Colon (tissue), 2 donors: ENCODE results near the gene NEO1.
"Not testable (repeated sequence)": the region's sequence is repeated elsewhere in the genome, so short reads cannot be mapped to it uniquely, and the experiment has no call there.

Experiments
- FAIRE-seq: peaks from 2 replicates; lab custom pipeline; 2012; peaks lifted over from hg19 to GRCh38; lab: Jason Lieb, UNC
- donor health status: control.
- donor health status: control.

NEO1 gene

DNA sequence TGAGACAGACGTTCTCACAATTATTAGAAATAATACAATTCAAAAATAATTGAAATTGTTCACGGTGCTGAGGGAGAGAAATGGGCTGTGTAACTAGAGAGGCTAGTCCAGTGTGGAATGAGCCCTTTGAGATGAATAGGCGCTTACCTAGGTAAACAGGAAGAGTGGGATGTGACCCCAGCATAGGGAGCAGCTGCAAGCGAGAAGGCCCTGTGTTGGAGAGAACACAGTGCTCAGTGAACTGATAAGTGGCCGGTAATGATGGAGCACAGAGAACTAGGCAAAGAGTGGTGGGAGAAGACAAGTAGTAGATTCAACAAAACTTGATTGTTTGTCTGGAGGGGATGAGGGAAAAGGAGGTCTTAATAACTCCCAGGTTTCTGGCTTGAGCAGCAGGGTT is 212.6 kb downstream of the NEO1 start:
- FAIRE-seq, result no peak

DNA sequence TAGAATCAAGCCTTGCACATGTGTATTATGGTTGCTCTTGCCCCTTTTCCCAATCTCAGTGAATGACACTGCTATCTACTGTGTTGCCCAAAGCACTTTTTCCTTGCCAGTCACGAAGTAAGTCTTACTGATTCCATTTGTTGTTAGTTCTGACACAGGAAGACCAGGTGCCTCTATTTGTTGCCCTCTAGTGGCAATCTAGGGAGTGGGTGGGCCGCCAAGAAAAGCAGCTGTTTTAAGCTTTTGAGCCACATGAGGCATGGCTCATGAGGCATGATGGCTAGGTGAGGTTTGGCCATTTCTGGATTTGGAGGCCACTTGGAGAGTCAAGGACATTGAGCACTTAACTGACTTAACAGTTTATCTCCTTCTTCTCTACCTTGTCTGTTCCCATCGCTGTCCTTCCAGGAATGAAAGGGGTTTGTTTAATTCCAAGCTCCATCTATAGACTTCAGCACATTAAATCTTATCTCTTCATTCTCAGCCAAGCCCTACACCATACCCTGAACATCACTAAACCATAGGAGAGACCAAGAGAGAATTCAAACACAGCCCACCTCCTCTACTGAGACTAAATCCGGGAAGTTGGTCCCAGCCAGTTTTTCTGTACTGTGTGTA is 213.4 kb downstream of the NEO1 start:
- FAIRE-seq, result no peak

DNA sequence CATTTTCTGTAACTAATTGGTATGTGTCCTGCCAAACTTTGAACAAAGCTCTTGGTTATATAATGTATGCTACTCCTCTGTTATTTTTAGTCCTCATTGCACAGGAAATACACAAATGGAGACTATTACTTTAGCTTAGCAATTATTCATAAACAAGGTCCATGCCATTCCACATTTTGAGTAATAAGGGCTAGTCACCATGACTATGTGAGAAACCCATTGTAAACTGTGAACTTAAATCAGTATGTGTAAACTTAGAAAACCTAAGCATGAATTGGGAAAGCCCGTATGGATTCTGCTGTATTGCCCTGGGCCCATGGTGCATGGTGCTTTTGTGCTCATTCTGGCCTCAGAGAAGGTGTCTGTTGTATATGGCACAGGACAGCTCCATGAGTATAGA is 216.2 kb downstream of the NEO1 start:
- no peak for FAIRE-seq

- no peak for FAIRE-seq
Observed at GRCh38 chr15:73270366-73271097, 218.3 kb downstream of the NEO1 start.

GRCh38 chr15:73273181-73274002 is 221.1 kb downstream of the NEO1 start:
- no peak for FAIRE-seq

DNA sequence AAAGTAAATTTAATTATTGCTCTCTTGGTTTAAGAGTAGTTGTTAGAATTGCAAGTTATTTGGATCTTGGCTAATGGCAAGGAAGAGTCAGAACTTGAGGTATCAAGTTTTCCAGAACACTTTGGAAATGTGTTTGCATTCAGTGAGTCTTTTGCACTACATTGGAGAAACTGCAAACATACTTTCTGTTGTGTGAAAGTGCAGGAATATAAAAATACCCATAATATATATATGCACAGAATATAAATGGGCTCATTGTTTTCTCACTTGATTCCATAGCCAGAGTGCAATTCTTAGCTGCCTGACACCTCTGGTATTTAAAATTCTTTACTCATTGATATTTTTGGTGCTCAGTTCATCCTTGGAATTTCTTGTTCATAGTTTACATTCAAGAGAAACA is 223.6 kb downstream of the NEO1 start:
- FAIRE-seq, result no peak

GRCh38 chr15:73282567-73283365 is 230.5 kb downstream of the NEO1 start:
- FAIRE-seq, result no peak

DNA sequence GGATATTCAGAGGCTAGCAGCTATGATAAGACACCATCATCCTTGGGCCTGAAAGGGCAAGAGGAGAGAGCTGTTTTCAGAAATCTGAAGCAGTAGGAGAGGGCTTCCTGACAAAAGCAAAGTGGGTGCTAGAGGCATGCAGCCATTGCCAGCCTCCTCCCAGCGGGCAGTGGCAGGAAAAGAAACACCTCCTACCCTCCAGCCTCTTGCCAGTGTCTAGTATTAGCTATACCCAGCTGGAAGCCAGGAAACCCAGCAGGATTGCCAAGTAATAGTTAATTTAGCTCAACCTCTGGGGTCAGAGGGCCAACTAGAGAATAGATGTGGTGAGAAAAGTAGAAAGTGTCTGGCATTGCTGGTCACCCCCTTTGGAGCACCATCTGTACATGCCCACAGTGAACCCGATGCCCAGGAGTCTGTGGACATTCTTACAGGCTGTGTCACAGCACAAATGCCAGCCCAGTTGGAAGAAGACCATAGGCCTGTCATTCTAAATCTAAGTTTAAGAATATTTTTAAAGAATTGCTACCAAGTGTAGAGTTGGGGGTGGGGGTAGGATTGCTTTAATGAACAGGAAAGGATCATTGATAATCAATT is 231.2 kb downstream of the NEO1 start:
- FAIRE-seq, result no peak

DNA sequence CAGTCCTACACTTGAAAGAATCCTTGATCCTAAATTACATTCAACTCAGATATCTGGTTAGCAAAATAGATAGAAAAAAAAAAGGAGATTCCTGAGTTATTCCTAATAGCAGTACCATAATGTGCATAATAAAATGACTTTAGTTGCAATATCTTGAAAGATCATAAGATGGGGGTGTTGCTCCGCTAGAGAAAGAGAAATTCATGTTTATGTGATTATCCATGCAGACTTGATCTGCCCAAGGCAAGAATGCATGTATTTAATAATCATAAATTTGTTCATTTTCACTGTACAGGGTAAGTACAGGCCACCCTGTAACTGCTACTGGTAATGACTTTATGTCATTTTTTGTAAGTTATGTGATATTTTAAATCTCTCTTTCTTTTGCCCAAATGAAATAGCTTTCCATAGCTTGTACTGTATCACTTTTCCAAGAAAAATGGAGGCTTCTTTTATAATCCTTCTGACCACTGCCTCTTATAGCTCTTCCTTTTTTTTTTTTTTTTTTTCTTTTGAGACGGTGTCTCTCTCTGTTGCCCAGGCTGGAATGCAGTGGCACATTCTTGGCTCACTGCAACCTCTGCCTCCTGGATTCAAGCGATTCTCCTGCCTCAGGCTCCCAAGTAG is 231.9 kb downstream of the NEO1 start:
- FAIRE-seq, result no peak

DNA sequence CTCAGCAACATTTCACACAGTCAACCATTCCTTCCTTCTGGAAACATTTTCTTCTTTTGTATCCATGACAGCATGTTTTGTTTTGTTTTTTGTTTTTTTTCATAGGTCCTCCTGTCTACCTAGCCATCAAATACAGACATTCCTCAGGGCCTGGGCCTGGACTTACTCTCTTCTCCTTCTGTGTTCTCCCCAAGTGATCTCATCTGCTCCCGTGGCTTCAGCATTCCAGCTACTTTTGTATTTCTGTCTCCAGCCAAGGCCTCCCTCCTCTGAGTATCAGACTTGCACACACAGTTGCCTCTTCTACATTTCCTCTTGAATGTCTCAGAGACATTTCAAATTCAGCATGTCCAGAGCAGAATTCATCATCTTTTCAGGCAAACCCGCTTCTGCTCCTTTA is 234.0 kb downstream of the NEO1 start:
- FAIRE-seq, result no peak

GRCh38 chr15:73287019-73287418 is 234.8 kb downstream of the NEO1 start:
- no peak for FAIRE-seq

DNA sequence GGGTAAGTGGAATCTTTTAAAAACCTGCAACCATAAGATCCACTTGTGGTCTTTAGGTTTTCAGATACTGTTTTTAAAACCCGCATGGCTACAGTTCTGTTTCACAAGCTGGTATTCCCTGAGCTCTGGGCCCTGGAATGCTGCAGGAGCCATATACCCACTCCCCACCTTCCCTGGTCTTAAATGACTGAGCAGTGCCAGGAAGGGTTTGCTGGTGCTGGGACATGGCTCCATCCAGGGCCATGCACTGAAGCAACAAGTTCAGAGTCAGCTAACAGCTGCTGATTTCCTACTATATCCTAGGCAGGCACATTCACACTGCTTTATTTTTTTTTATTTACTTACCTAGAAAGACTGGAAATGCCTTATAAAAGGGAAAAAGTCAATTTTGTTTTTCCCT is 239.2 kb downstream of the NEO1 start:
- FAIRE-seq, result no peak

GRCh38 chr15:73293773-73294172 is 241.5 kb downstream of the NEO1 start:
- no peak for FAIRE-seq

DNA sequence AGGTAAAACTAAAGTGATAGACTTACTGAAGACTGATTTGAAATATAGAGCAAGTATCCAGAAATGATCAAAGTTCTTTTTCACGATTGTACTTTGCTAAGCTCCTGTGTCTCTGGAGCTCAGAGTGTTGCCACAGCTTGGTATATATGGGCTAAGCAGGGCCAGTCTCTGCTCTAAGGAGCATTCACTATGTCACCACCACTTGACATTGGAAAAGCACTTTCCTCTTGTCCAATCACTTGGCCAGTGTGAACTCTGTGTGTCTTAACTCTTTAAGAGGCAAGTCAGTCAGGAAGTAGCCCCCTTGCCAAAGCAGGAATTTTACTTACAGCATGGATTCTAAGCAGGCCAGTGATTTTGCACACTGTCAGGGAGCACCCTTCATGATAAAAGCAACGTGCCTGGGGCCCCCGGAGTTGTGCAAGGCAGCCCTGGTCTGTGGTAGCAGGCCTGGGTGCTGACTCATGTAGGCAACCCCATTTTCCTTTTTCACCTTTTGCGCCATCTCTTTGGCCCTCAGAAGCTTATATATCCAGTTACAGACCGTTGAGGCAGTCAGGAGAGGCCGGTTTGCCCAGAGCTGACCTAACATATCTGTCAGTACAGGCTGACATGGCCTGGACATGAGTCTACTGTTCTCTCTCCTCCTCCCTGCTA is 243.5 kb downstream of the NEO1 start:
- no peak for FAIRE-seq

- FAIRE-seq, result no peak
Observed at GRCh38 chr15:73296609-73297353, 244.5 kb downstream of the NEO1 start.

DNA sequence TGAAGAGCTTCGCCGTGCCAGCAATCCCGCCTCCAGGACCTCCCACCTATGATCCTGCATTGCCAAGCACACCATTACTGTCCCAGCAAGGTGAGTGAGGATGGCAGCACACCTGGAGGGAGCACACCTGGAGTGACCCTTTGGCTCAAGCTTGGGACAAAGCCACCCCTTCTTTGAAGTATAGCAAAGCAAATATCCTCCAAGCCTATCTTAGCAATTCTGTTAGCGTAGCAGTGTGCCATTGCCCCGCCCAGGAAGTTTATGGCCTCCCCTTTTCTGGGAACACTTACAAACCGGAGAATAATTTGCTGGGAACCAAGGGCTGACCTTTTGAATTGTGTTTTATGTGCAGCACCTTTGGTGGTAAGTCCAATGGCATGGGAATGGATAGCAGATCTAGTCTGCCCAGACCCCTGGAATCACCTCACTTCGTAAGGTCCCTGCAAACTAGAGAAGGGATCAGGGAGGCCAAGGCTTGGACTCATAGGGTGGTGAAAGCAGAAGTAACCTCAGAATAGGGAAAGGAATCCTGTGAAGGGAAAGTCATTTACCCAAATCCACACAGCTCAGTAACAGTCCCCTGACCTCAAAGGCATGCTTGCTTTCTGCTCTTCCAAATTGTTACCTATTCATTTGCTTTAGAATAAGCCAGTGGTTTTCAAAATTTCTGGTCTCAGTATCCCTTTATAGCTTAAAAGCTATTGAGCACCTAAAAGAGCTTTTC is 246.4 kb downstream of the NEO1 start:
- FAIRE-seq, result no peak

- not testable (repeated sequence) for FAIRE-seq
Observed at GRCh38 chr15:73300286-73300685, 248.0 kb downstream of the NEO1 start.

GRCh38 chr15:73303636-73304035 is 251.4 kb downstream of the NEO1 start:
- FAIRE-seq, result no peak
